Measurements from ENCODE around the gene PRR7.

- TF ChIP-seq CTCF (IDR thresholded peaks at IDR 0.05), result peak in 1 of 6 experiments; percentile 18
- no peak for TF ChIP-seq POLR2A (IDR thresholded peaks at IDR 0.05)
Measured at GRCh38 chr5:177487975-177488374, 41.4 kb downstream of the PRR7 start.

Data from esophagus squamous epithelium (tissue), 4 donors.